GM23338 (cell line): ENCODE measurements around the gene AP2M1. TPM values are rescaled to one million over a fixed set of nuclear protein-coding genes. Genes with fewer than 3 reads are reported as not detected.

ENCODE experiments used
- ATAC-seq: fragments of 200-7000 bp; cut with Tn5 transposase; 3 replicates; pipeline ENCODE4 v1.9.1; 2020
- DNase-seq: peaks from one replicate; pipeline ENCODE4 v3.0.0-alpha.2; 2015; ENCODE audit warnings: low spot score
- H2AFZ ChIP-seq: fragments of 200-600 bp; sonication (generic); 2 replicates; pipeline ENCODE4 v1.8.0; 2016; ENCODE audit warnings: antibody characterized with exemption, mild to moderate bottlenecking, moderate library complexity
- H3F3A ChIP-seq: fragments of 200-600 bp; sonication (generic); replicated peaks from 2 replicates; pipeline ENCODE4 v1.8.0; 2017; ENCODE audit warnings: antibody characterized with exemption, mixed run types, low read depth
- H3K27ac ChIP-seq: fragments of 200-600 bp; sonication (generic); 2 replicates; pipeline ENCODE4 v1.6.1; 2016; ENCODE audit warnings: low read depth
- H3K27me3 ChIP-seq: fragments of 200-600 bp; sonication (generic); 2 replicates; pipeline ENCODE4 v1.8.0; 2016; ENCODE audit warnings: mild to moderate bottlenecking, mixed run types, moderate library complexity; ENCODE audit not compliant: insufficient read depth
- H3K36me3 ChIP-seq: fragments of 200-600 bp; sonication (generic); 2 replicates; pipeline ENCODE4 v1.8.0; 2016; ENCODE audit warnings: mild to moderate bottlenecking; ENCODE audit not compliant: insufficient read depth
- H3K4me1 ChIP-seq: fragments of 200-600 bp; sonication (generic); 2 replicates; pipeline ENCODE4 v1.8.0; 2016; ENCODE audit warnings: mild to moderate bottlenecking, moderate library complexity; ENCODE audit not compliant: insufficient read depth
- H3K4me2 ChIP-seq: fragments of 200-600 bp; sonication (generic); 2 replicates; pipeline ENCODE4 v1.7.1; 2017; ENCODE audit warnings: mixed run types
- H3K4me3 ChIP-seq: fragments of 200-600 bp; sonication (generic); 2 replicates; pipeline ENCODE4 v1.6.1; 2016; ENCODE audit warnings: mixed run types
- H3K79me2 ChIP-seq: fragments of 200-600 bp; sonication (generic); replicated peaks from 2 replicates; pipeline ENCODE4 v1.8.0; 2017; ENCODE audit warnings: mild to moderate bottlenecking; ENCODE audit not compliant: insufficient read depth
- H3K9me2 ChIP-seq: fragments of 200-600 bp; sonication (generic); 2 replicates; pipeline ENCODE4 v1.8.0; 2017; ENCODE audit not compliant: insufficient read depth
- H4K20me1 ChIP-seq: fragments of 200-600 bp; sonication (generic); replicated peaks from 2 replicates; pipeline ENCODE4 v1.8.0; 2017; ENCODE audit warnings: mild to moderate bottlenecking; ENCODE audit not compliant: insufficient read depth
- H3K27ac Mint-ChIP-seq: 2 replicates; pipeline ENCODE4 v1.8.0; 2020; ENCODE audit warnings: inconsistent platforms, mild to moderate bottlenecking, moderate library complexity, mixed read lengths
- H3K27me3 Mint-ChIP-seq: 3 replicates; pipeline ENCODE4 v1.8.0; 2022; ENCODE audit warnings: low read depth, mild to moderate bottlenecking, moderate library complexity, mixed read lengths, inconsistent platforms; ENCODE audit not compliant: insufficient read depth, poor library complexity
- H3K36me3 Mint-ChIP-seq: 3 replicates; pipeline ENCODE4 v1.8.0; 2021; ENCODE audit warnings: low read depth, mild to moderate bottlenecking, inconsistent platforms, moderate library complexity, mixed read lengths
- H3K4me1 Mint-ChIP-seq: 3 replicates; pipeline ENCODE4 v1.8.0; 2020; ENCODE audit warnings: mild to moderate bottlenecking, inconsistent platforms, mixed read lengths
- H3K4me3 Mint-ChIP-seq: 3 replicates; pipeline ENCODE4 v1.8.0; 2021; ENCODE audit warnings: moderate library complexity, mild to moderate bottlenecking, inconsistent platforms, mixed read lengths
- H3K9me3 Mint-ChIP-seq: 3 replicates; pipeline ENCODE4 v1.8.0; 2020; ENCODE audit warnings: moderate library complexity, mild to moderate bottlenecking, inconsistent platforms, mixed read lengths
- CREB1 ChIP-seq: fragments of 250-450 bp; sonication (Bioruptor Pico); IDR thresholded peaks from 2 replicates; pipeline ENCODE4 v1.5.0; 2020; ENCODE audit warnings: low read depth, mild to moderate bottlenecking, moderate library complexity
- ETS1 ChIP-seq: IDR thresholded peaks from 2 replicates; pipeline ENCODE4 v1.6.1; 2016; ENCODE audit warnings: antibody characterized with exemption
- EZH2 ChIP-seq: fragments of 200-600 bp; sonication (generic); IDR thresholded peaks from one replicate; pipeline ENCODE4 v1.8.0; 2017; ENCODE audit warnings: antibody characterized with exemption, mild to moderate bottlenecking, low read depth; ENCODE audit not compliant: unreplicated experiment
- EZH2phosphoT487 ChIP-seq: fragments of 200-600 bp; sonication (generic); IDR thresholded peaks from one replicate; pipeline ENCODE4 v1.8.1; 2018; ENCODE audit warnings: antibody characterized with exemption; ENCODE audit not compliant: unreplicated experiment
- REST ChIP-seq: IDR thresholded peaks from one replicate; pipeline ENCODE4 v1.6.1; 2018; ENCODE audit warnings: antibody characterized with exemption; ENCODE audit not compliant: unreplicated experiment
- ZNF331 ChIP-seq: fragments of 250-450 bp; sonication (Bioruptor Pico); IDR thresholded peaks from 2 replicates; pipeline ENCODE4 v1.5.0; 2020; ENCODE audit warnings: low read depth, mild to moderate bottlenecking, moderate library complexity
- ZNF462 ChIP-seq: fragments of 250-450 bp; sonication (Bioruptor Pico); IDR thresholded peaks from 2 replicates; pipeline ENCODE4 v1.5.0; 2020; ENCODE audit warnings: mild to moderate bottlenecking, moderate library complexity
- polyA plus RNA-seq: library from polyadenylated mRNA; unstranded; fragments of >200 nt; fragmentation: Nextera tagmentation; extraction: Ambion mirVana; gene quantifications from 2 replicates; pipeline ENCODE4 v1.2.1, GENCODE V29; 2016
- total RNA-seq: library from RNA; depleted of rRNA; stranded (reverse); fragments of >200 nt; shearing (Covaris generic); gene quantifications from 2 replicates; pipeline ENCODE4 v1.2.3, GENCODE V29; 2014

AP2M1 gene
- total and polyA plus RNA-seq, 2 experiments from 2014 or later, result 215 to 305 TPM

- no peak for TF ChIP-seq ZNF462
Observed at GRCh38 chr3:184180165-184180564, 5.5 kb downstream of the AP2M1 start (continued).

GRCh38 chr3:184181596-184181995 is 6.9 kb downstream of the AP2M1 start:
- no peaks in the 10 kb centered on the region; the same call in 2 of the 3 replicates for H3K9me3 Mint-ChIP-seq
- peaks cover 30% of the 10 kb centered on the region for H3K4me1 Mint-ChIP-seq
- peaks cover 85% of the 10 kb centered on the region for H3K36me3 Mint-ChIP-seq
- Histone ChIP-seq H3K27ac (no peak overlapping the region), H3K27me3 (no peaks in the 10 kb centered on the region), H2AFZ (no peak overlapping the region), H3K79me2 (peaks cover 30% of the 10 kb centered on the region), H3K4me3 (no peak overlapping the region), H4K20me1 (peaks cover 4% of the 10 kb centered on the region), H3F3A (peaks cover 7% of the 10 kb centered on the region; the same call in 1 of the 2 replicates), H3K36me3 (peaks cover 28% of the 10 kb centered on the region), H3K9me2 (no peaks in the 10 kb centered on the region), H3K4me1 (peaks cover 17% of the 10 kb centered on the region), H3K4me2 (no peak overlapping the region)
- H3K4me3 Mint-ChIP-seq, result no peak overlapping the region
- DNase-seq (no peak), ATAC-seq (no peak)
- H3K27ac Mint-ChIP-seq, result no peak overlapping the region
- H3K27me3 Mint-ChIP-seq, result peaks cover 21% of the 10 kb centered on the region
- TF ChIP-seq ZNF331, result no peak
- no peak for TF ChIP-seq EZH2
- no peak for TF ChIP-seq CREB1 (CRISPR knock-in tag)
- TF ChIP-seq REST, result no peak
- TF ChIP-seq ETS1, result no peak
- TF ChIP-seq EZH2phosphoT487, result no peak
